Thoracic aorta (tissue), 2 donors: Measurements from ENCODE around the gene TACC3. TPM values are rescaled to one million over a fixed set of nuclear protein-coding genes. Genes with fewer than 3 reads are reported as not detected.

Experiments used
- ATAC-seq: fragments of 150-250 bp; one replicate; pipeline ENCODE4 v1.8.0; 2017; ENCODE audit warnings: low read depth; ENCODE audit not compliant: insufficient number of reproducible peaks, low FRiP score
- DNase-seq: peaks from one replicate; pipeline ENCODE4 v3.0.0-alpha.2; 2020; ENCODE audit warnings: low spot score
- H3K27ac ChIP-seq, 2 donors: fragments of 200-600 bp; sonication (generic); 1 replicate in 1 of 2; 2 replicates in 1 of 2; pipeline ENCODE4 v1.5.1; 2016; ENCODE audit warnings: mild to moderate bottlenecking in 2 of 2, moderate library complexity in 2 of 2
- H3K27me3 ChIP-seq: fragments of 200-600 bp; sonication (generic); replicated peaks from 2 replicates; pipeline ENCODE4 v1.6.0; 2016; ENCODE audit warnings: mild to moderate bottlenecking; ENCODE audit not compliant: insufficient read depth
- H3K36me3 ChIP-seq: fragments of 200-600 bp; sonication (generic); one replicate; pipeline ENCODE4 v1.5.1; 2016
- H3K4me1 ChIP-seq, 2 donors: fragments of 200-600 bp; sonication (generic); 1 replicate in 1 of 2; 2 replicates in 1 of 2; pipeline versions ENCODE4 v1.5.1 to v1.6.0; 2016; ENCODE audit warnings: low read depth in 2 of 2, mild to moderate bottlenecking in 1 of 2; ENCODE audit not compliant: control insufficient read depth in 1 of 2
- H3K4me3 ChIP-seq: fragments of 200-600 bp; sonication (generic); 2 replicates; pipeline ENCODE4 v1.5.1; 2016; ENCODE audit warnings: mild to moderate bottlenecking
- H3K9me3 ChIP-seq: fragments of 200-600 bp; sonication (generic); 2 replicates; pipeline ENCODE4 v1.5.1; 2016
- CTCF ChIP-seq: fragments of 200-600 bp; sonication (generic); IDR thresholded peaks from one replicate; pipeline ENCODE4 v1.5.1; 2019; ENCODE audit warnings: antibody characterized with exemption
- total RNA-seq, 2 donors: library from RNA; depleted of rRNA; stranded (reverse); fragments of >200 nt; gene quantifications; one replicate each; pipeline versions ENCODE4 v1.1.0 to v1.2.3, GENCODE V29; 2016

The TACC3 gene
- total RNA-seq, 2 donors from 2014 or later, result 6.2 to 24.5 TPM

- ATAC-seq (no peak), DNase-seq (peak; percentile 67)
- Histone ChIP-seq H3K27me3 (no peaks in the 10 kb centered on the region), H3K27ac (no peak overlapping the region), H3K36me3 (no peaks in the 10 kb centered on the region), H3K9me3 (no peaks in the 10 kb centered on the region), H3K4me3 (no peak overlapping the region), H3K4me1 (peaks cover 5 to 17% of the 10 kb centered on the region in 2 donors)
- peak; percentile 97 for TF ChIP-seq CTCF
These were observed 5.0 kb downstream of the TACC3 start for GRCh38 chr4:1726146-1726934.

- no peak for ATAC-seq
- no peak overlapping the region for H3K27ac ChIP-seq
- no peaks in the 10 kb centered on the region for H3K36me3 ChIP-seq
- H3K4me3 ChIP-seq, result peak overlapping the region; percentile 26
- peaks cover 5 to 8% of the 10 kb centered on the region in 2 donors for H3K4me1 ChIP-seq
- no peaks in the 10 kb centered on the region for H3K9me3 ChIP-seq
- TF ChIP-seq CTCF, result no peak
- no peak for DNase-seq
- H3K27me3 ChIP-seq, result no peaks in the 10 kb centered on the region
These were observed 6.1 kb downstream of the TACC3 start for GRCh38 chr4:1727117-1728031.

GRCh38 chr4:1728061-1728980, 7.0 kb downstream of the TACC3 start:
- no peak for TF ChIP-seq CTCF
- Histone ChIP-seq H3K4me3 (peak overlapping the region; percentile 26), H3K27me3 (no peaks in the 10 kb centered on the region), H3K27ac (no peak overlapping the region), H3K4me1 (no peaks in the 10 kb centered on the region), H3K36me3 (no peaks in the 10 kb centered on the region), H3K9me3 (no peaks in the 10 kb centered on the region)
- ATAC-seq (no peak), DNase-seq (no peak)

- H3K27ac ChIP-seq, result no peak overlapping the region
- no peaks in the 10 kb centered on the region for H3K27me3 ChIP-seq
- no peaks in the 10 kb centered on the region for H3K4me1 ChIP-seq
- TF ChIP-seq CTCF, result no peak
- no peak for ATAC-seq
- no peak for DNase-seq
- H3K36me3 ChIP-seq, result no peaks in the 10 kb centered on the region
- H3K4me3 ChIP-seq, result no peak overlapping the region
- no peaks in the 10 kb centered on the region for H3K9me3 ChIP-seq
These were observed 9.3 kb downstream of the TACC3 start for GRCh38 chr4:1730532-1731135.
